Measurements from ENCODE around the gene ZNF407. TPM values are rescaled to one million over a fixed set of nuclear protein-coding genes. Genes with fewer than 3 reads are reported as not detected.

Gene ZNF407
- total RNA-seq, 1 donor from 2014 or later, result 10.6 TPM

- DNase-seq, result no peak
- no peaks in the 10 kb centered on the region for H3K27me3 ChIP-seq (ENCODE audit: low read depth)
- H3K27ac ChIP-seq (replicated peaks), result no peak overlapping the region
- intact Hi-C loops (cut with micrococcal nuclease), result no loop called here
- no peak for TF ChIP-seq CTCF (IDR thresholded peaks at IDR 0.05; ENCODE audit: borderline replicate concordance)
- H3K4me1 ChIP-seq, result no peaks in the 10 kb centered on the region
- H3K9me3 ChIP-seq (replicated peaks), result no peaks in the 10 kb centered on the region
- H3K36me3 ChIP-seq, result peaks cover 19% of the 10 kb centered on the region
- H3K4me3 ChIP-seq, result no peak overlapping the region
Observed at GRCh38 chr18:74918276-74918790, 320.7 kb downstream of the ZNF407 start.

- Histone ChIP-seq H3K36me3 (peaks cover 22% of the 10 kb centered on the region), H3K27ac (replicated peaks) (no peak overlapping the region), H3K9me3 (replicated peaks) (no peaks in the 10 kb centered on the region), H3K27me3 (ENCODE audit: low read depth) (no peaks in the 10 kb centered on the region), H3K4me3 (no peak overlapping the region), H3K4me1 (no peaks in the 10 kb centered on the region)
- intact Hi-C loops (cut with micrococcal nuclease), result no loop called here
- no peak for TF ChIP-seq CTCF (IDR thresholded peaks at IDR 0.05; ENCODE audit: borderline replicate concordance)
- no peak for DNase-seq
Observed at GRCh38 chr18:74921057-74921820, 323.6 kb downstream of the ZNF407 start.

- intact Hi-C loops (cut with micrococcal nuclease), result no loop called here
- Histone ChIP-seq H3K27me3 (ENCODE audit: low read depth) (no peaks in the 10 kb centered on the region), H3K4me1 (no peaks in the 10 kb centered on the region), H3K9me3 (replicated peaks) (no peaks in the 10 kb centered on the region), H3K36me3 (peaks cover 23% of the 10 kb centered on the region), H3K27ac (replicated peaks) (no peak overlapping the region), H3K4me3 (no peak overlapping the region)
- no peak for DNase-seq
- TF ChIP-seq CTCF (IDR thresholded peaks at IDR 0.05; ENCODE audit: borderline replicate concordance), result no peak
Observed at GRCh38 chr18:74926051-74926450, 328.4 kb downstream of the ZNF407 start.

- no peak for TF ChIP-seq CTCF (IDR thresholded peaks at IDR 0.05; ENCODE audit: borderline replicate concordance)
- DNase-seq, result no peak
- no peaks in the 10 kb centered on the region for H3K27me3 ChIP-seq (ENCODE audit: low read depth)
- intact Hi-C loops (cut with micrococcal nuclease), result no loop called here
- peaks cover 16% of the 10 kb centered on the region for H3K36me3 ChIP-seq
- H3K4me3 ChIP-seq, result no peak overlapping the region
- no peaks in the 10 kb centered on the region for H3K9me3 ChIP-seq (replicated peaks)
- H3K27ac ChIP-seq (replicated peaks), result no peak overlapping the region
- H3K4me1 ChIP-seq, result no peaks in the 10 kb centered on the region
Observed at GRCh38 chr18:74928194-74928968, 330.7 kb downstream of the ZNF407 start.

- H3K4me1 ChIP-seq, result no peaks in the 10 kb centered on the region
- H3K4me3 ChIP-seq, result no peak overlapping the region
- H3K9me3 ChIP-seq (replicated peaks), result no peaks in the 10 kb centered on the region
- DNase-seq, result no peak
- no peak for TF ChIP-seq CTCF (IDR thresholded peaks at IDR 0.05; ENCODE audit: borderline replicate concordance)
- no peaks in the 10 kb centered on the region for H3K27me3 ChIP-seq (ENCODE audit: low read depth)
- H3K36me3 ChIP-seq, result peaks cover 16% of the 10 kb centered on the region
- no peak overlapping the region for H3K27ac ChIP-seq (replicated peaks)
- intact Hi-C loops (cut with micrococcal nuclease), result no loop called here
Observed at GRCh38 chr18:74929110-74929509, 331.4 kb downstream of the ZNF407 start.
